Measurements from ENCODE around the gene KRTAP5-2.

DNA sequence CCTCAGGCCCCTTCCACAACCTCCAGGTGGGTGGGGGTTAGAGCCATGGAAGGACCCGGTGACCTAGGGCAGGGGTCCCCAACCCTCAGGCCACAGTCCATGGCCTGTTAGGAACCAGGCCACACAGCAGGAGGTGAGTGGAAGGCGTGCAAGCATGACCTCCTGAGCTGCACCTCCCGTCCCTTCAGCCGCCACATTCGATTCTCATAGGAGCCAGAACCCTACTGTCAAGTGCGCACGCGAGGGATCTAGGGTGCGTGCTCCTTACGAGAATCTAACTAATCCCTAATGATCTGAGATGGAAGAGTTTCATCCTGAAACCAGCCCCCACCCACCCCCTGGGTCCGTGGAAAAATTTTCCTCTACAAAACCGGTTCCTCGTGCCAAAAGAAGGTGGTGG, 27.4 kb upstream of the KRTAP5-2 start:
- TF ChIP-seq, protein P1, sequence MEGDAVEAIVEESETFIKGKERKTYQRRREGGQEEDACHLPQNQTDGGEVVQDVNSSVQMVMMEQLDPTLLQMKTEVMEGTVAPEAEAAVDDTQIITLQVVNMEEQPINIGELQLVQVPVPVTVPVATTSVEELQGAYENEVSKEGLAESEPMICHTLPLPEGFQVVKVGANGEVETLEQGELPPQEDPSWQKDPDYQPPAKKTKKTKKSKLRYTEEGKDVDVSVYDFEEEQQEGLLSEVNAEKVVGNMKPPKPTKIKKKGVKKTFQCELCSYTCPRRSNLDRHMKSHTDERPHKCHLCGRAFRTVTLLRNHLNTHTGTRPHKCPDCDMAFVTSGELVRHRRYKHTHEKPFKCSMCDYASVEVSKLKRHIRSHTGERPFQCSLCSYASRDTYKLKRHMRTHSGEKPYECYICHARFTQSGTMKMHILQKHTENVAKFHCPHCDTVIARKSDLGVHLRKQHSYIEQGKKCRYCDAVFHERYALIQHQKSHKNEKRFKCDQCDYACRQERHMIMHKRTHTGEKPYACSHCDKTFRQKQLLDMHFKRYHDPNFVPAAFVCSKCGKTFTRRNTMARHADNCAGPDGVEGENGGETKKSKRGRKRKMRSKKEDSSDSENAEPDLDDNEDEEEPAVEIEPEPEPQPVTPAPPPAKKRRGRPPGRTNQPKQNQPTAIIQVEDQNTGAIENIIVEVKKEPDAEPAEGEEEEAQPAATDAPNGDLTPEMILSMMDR (IDR thresholded peaks at IDR 0.05), result no peak
- TF ChIP-seq EP300 (IDR thresholded peaks at IDR 0.05), result no peak
